Endometrium (tissue), 2 donors: ENCODE results near the gene AKT2.

ENCODE experiments used
- FAIRE-seq: peaks from 2 replicates; lab custom pipeline; 2012; peaks lifted over from hg19 to GRCh38; lab: Jason Lieb, UNC
- donor health status: control.
- donor health status: control.

AKT2 gene

GRCh38 chr19:40273469-40274360 lies 11.4 kb downstream of the AKT2 start:
- no peak for FAIRE-seq

- FAIRE-seq = no peak
These were observed 12.9 kb downstream of the AKT2 start for GRCh38 chr19:40272261-40272660.

- no peak for FAIRE-seq
These were observed 13.4 kb downstream of the AKT2 start for GRCh38 chr19:40271706-40272105.

- no peak for FAIRE-seq
These were observed 14.6 kb downstream of the AKT2 start for GRCh38 chr19:40270362-40271089.

DNA sequence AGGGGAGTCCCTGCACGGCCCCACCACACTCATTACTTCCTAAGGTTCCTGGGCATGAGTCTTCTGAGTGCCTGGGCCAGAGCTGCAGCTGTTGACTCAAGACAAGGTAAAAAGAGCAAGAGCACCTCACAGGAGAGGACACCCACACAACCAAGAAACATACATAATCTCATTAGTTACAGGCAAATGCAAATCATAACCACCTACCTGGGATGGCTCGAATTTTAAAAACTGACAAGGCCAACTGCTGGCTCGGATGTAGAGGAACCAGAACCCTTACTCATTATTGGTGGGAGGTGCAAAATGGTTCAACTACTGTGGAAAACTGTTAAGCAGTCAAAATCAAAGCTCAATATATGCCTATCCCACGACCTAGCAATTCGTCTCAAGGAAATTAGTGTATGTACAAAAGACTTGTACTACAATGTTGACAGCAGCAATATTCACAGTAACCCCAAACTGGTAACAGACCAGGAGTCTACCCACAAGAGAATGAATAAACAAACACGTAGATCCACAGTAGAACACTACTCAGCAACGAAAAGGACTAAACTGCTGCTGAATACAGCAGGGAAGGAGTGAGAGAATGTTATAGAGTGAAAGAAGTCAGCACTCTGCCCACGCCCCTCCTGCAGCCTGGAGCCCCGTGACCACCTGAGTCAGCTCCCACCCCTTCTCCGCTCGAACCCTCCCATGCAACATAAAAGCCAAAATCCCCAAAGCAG lies 15.8 kb downstream of the AKT2 start:
- no peak for FAIRE-seq

- no peak for FAIRE-seq
These were observed 17.5 kb downstream of the AKT2 start for GRCh38 chr19:40267601-40267997.

- no peak for FAIRE-seq
These were observed 18.1 kb downstream of the AKT2 start for GRCh38 chr19:40266912-40267600.

DNA sequence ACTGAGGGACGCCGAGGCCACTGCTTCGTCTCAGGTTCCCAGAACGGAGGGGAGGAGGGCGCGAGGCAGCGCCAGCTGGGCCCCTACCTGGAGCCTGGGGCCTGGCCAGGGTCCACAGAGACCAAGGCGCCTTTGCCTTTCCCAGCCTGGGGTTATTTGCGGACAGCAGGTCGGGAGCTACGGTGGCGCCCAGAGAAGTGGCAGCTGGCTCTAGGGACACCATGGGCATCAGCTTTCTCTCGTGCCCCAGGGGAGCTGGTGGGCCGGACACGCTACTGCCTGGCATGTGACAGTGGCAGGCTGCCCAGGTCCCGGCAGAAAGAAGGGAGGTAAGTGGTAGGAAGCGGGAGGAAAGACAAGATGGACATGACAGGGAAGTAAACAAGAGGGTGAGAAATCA lies 19.0 kb downstream of the AKT2 start:
- FAIRE-seq = no peak

- FAIRE-seq = no peak
These were observed 19.4 kb downstream of the AKT2 start for GRCh38 chr19:40265763-40266099.

GRCh38 chr19:40265055-40265762 lies 19.9 kb downstream of the AKT2 start:
- FAIRE-seq = no peak

DNA sequence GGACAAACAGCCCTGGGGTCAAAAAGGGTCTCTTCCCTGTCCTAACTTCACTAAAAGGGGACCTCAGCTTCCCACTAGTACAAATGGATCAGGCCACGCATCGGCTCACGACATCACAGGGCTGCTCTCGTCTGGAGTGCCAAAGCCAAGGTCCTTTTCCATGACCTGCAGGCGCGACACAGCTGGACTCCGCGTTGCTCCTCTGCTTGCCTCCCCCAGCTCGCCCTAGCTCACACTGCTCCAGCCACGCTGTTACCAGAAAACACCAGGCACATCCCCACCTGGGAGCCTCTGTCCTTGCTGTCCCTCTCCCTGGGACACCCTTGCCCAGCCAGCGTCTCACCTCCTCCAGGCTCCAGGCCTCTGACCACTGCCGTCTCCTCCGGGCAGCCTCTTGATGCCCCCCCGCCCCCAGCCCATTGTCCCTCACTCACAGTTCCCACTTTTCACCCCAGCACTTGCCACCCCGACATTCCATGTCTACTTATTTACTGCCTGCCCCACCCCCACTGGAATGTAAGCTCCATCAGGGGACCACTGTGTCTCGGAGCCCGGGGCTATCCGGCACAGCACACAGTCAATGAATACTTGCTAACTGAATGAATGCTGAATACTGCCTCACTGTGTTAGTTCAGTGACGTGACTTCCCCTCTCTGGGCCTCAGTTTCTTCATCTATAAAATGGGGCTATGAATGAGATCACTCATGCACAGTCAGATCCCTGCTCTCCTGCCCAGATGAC lies 20.7 kb downstream of the AKT2 start:
- no peak for FAIRE-seq

DNA sequence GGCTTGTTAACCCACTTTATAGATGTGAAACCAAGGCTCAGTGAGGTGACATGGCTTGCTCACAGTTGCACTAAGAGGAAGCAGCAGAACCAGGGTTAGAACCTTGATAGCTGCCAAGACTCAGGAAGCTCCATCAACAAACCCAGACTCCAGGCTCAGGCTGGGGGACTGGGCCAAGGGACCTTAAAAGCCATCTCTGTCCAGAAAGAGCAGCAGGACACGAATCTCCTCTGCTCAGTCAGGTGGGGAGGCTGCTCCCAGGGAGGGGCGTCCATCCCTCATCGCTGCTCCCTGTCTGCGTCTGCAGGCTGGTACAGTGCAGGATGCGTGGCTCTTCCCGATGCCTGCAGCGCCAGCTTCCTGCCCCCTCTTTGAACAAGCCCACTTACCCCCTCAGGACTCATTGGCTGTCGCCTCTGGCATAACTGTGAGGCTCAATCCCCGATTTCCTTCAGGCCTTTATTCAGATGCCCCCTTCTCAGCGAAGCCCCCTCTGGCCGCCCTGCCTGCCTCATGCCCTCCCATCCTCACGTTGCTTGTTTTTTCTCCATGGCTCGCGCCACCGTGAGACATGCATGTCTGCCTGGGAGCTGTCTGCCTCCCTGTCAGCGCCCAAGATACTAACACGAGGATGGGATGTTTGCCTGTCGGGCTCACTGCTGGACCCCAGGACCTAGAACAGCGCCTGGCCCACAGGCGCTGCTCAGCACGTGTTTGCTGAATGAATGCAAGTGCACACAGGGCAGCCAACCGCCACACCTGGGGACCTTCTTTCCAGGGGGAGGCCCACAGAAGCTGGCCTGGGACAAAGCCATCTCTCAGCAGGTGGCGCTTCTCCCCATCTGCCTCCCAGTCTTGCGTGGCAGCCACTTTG lies 21.5 kb downstream of the AKT2 start:
- no peak for FAIRE-seq

DNA sequence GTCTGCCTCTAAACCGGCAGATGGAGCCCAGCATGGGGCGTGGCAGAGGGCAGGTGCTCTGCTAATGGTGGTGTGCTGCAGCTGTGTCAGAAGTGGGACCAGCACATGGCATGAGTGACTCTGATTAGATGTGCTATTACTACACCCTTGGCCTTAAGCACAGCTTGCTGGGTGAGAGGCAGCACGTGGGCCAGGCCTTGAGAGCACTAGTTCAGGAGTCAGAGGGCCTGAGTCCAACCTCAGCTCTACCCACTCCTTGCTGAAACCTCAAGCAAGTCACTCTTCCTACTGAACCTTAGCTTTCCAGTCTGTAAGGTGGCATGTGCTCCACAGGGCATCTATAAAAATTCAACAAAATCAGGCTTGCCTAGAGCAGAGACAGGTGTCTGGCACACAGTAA lies 22.7 kb downstream of the AKT2 start:
- FAIRE-seq = no peak

- no peak for FAIRE-seq
These were observed 23.5 kb downstream of the AKT2 start for GRCh38 chr19:40261631-40262030.

- no peak for FAIRE-seq
These were observed 28.0 kb downstream of the AKT2 start for GRCh38 chr19:40257096-40257517.

DNA sequence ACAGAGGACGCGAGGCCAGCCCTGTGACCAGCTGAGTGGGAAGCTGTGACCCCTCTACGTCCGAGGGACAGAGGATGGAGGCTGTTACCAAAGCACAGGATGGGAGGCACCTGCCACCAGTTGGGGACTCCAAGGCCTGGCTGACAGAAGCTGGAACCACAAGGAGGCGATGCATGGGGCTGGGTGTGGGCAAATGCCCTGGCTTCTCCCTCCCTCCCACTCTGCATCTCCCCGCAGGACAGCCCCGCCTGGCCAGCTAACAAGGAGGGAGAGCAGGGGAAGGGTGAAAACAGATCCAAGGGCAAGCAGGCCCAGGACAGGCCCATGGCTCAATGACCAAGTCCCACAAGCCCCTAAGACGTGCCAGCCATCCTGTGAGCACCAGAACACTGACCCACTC lies 28.6 kb downstream of the AKT2 start:
- FAIRE-seq = no peak

- FAIRE-seq = no peak
These were observed 29.5 kb downstream of the AKT2 start for GRCh38 chr19:40255619-40256166.

GRCh38 chr19:40254714-40255418 lies 30.3 kb downstream of the AKT2 start:
- FAIRE-seq = no peak

GRCh38 chr19:40253611-40254092 lies 31.5 kb downstream of the AKT2 start:
- no peak for FAIRE-seq
